ENCODE results near the gene HBEGF.

HBEGF gene

GRCh38 chr5:140338336-140338735 is 8.1 kb downstream of the HBEGF start:
- no peak overlapping the region for H3K4me3 ChIP-seq (ENCODE audit: low read depth, low read length)
- DNase-seq (ENCODE audit: low read depth): no peak
- TF ChIP-seq CTCF (IDR thresholded peaks at IDR 0.05; ENCODE audit: low read depth, low read length) (no peak), MYC (IDR thresholded peaks at IDR 0.05; ENCODE audit: low read depth, low read length) (no peak), POLR2A (IDR thresholded peaks at IDR 0.05; ENCODE audit: extremely low read depth, insufficient read length) (no peak), MAX (IDR thresholded peaks at IDR 0.05; ENCODE audit: low read depth, low read length) (no peak)

GRCh38 chr5:140337880-140338279 is 8.5 kb downstream of the HBEGF start:
- no peak overlapping the region for H3K4me3 ChIP-seq (ENCODE audit: low read depth, low read length)
- DNase-seq (ENCODE audit: low read depth): no peak

GRCh38 chr5:140336388-140336787 is 10.0 kb downstream of the HBEGF start:
- no peak overlapping the region for H3K4me3 ChIP-seq (ENCODE audit: low read depth, low read length)
- DNase-seq (ENCODE audit: low read depth): no peak
- no peak for TF ChIP-seq CTCF (IDR thresholded peaks at IDR 0.05; ENCODE audit: low read depth, low read length)
- TF ChIP-seq POLR2A (IDR thresholded peaks at IDR 0.05; ENCODE audit: extremely low read depth, insufficient read length): no peak
- no peak for TF ChIP-seq MYC (IDR thresholded peaks at IDR 0.05; ENCODE audit: low read depth, low read length)
- TF ChIP-seq MAX (IDR thresholded peaks at IDR 0.05; ENCODE audit: low read depth, low read length): no peak

More at GRCh38 chr5:140337880-140338279, 8.5 kb downstream of the HBEGF start:
- no peak for TF ChIP-seq POLR2A (IDR thresholded peaks at IDR 0.05; ENCODE audit: extremely low read depth, insufficient read length)
- TF ChIP-seq MAX (IDR thresholded peaks at IDR 0.05; ENCODE audit: low read depth, low read length): no peak
- no peak for TF ChIP-seq CTCF (IDR thresholded peaks at IDR 0.05; ENCODE audit: low read depth, low read length)
- no peak for TF ChIP-seq MYC (IDR thresholded peaks at IDR 0.05; ENCODE audit: low read depth, low read length)

GRCh38 chr5:140331638-140332037 is 14.8 kb downstream of the HBEGF start:
- no peak for DNase-seq (ENCODE audit: low read depth)
- TF ChIP-seq MYC (IDR thresholded peaks at IDR 0.05; ENCODE audit: low read depth, low read length) (no peak), CTCF (IDR thresholded peaks at IDR 0.05; ENCODE audit: low read depth, low read length) (no peak), POLR2A (IDR thresholded peaks at IDR 0.05; ENCODE audit: extremely low read depth, insufficient read length) (no peak), MAX (IDR thresholded peaks at IDR 0.05; ENCODE audit: low read depth, low read length) (no peak)

GRCh38 chr5:140329739-140330481 is 16.5 kb downstream of the HBEGF start:
- no peak for TF ChIP-seq MYC (IDR thresholded peaks at IDR 0.05; ENCODE audit: low read depth, low read length)
- no peak for TF ChIP-seq POLR2A (IDR thresholded peaks at IDR 0.05; ENCODE audit: extremely low read depth, insufficient read length)
- no peak for TF ChIP-seq CTCF (IDR thresholded peaks at IDR 0.05; ENCODE audit: low read depth, low read length)
- TF ChIP-seq MAX (IDR thresholded peaks at IDR 0.05; ENCODE audit: low read depth, low read length): no peak
- DNase-seq (ENCODE audit: low read depth): no peak
- no peak overlapping the region for H3K4me3 ChIP-seq (ENCODE audit: low read depth, low read length)

More at GRCh38 chr5:140331638-140332037, 14.8 kb downstream of the HBEGF start:
- H3K4me3 ChIP-seq (ENCODE audit: low read depth, low read length): no peak overlapping the region
